SW 1271 (cell line): Measurements from ENCODE around the gene PLEKHH2.

Source experiments
- DNase-seq, 2 experiments: peaks; one replicate each; lab custom pipeline; 2025; lab: John Stamatoyannopoulos, UW

Gene PLEKHH2

GRCh38 chr2:43763091-43763490, 126.0 kb downstream of the PLEKHH2 start:
- no peak for DNase-seq

DNA sequence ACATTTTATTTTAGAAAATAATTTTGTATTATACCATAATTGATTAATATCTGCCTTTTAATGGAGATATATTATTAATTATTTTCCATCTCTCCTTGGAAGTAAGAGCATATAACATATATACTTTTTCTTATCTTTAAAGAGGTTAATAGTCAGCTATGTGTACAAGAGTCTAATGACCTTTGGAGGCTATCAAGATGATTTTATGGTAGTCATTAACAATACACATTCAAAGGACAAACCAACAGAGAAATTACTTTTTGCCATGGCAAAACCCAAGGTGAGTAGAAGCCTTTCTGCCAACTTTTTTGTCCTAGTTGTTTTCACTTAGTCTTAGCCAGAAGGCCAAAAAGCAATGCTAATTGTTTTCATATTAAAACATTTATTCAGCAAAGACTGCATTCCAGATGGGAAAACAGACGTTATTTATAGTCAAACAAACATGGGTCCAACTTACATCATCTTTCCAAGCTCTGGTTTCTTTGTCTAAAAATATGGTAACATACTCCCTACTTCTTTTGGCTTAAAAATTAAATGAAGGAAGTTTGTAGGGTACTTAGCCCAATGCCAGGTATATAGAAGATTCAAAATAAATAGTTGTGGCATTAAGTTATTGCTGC, 127.1 kb downstream of the PLEKHH2 start:
- no peak for DNase-seq

GRCh38 chr2:43766006-43766405, 128.9 kb downstream of the PLEKHH2 start:
- no peak for DNase-seq

GRCh38 chr2:43773876-43774613, 137.0 kb downstream of the PLEKHH2 start, which contains the start of gene DYNC2LI1:
DYNC2LI1 (plus strand) TSS chr2:43774039; CDS start chr2:43774139, 100 bp downstream.
- DNase-seq: peak; percentile 81 to 92

- no peak for DNase-seq
Measured at GRCh38 chr2:43774617-43775016, 137.6 kb downstream of the PLEKHH2 start.

DNA sequence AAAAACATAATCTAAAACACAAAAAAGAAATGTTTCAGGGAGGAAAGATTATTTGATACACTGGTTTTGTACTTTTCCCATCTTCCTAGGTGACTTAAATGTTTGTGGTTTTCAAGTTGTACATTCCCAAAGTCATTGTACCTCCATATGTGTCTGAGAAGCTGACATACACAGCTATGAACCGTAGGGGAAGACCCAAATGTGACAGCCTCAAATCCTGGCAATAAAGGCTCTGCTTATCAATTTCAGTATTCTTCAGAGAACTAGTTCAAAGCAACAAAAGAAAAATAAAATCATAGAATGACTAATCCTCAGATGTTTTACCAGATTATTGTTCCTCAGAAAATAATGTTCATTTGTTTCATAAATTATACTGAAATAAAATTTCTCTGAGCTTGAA, 139.3 kb downstream of the PLEKHH2 start:
- no peak for DNase-seq

- DNase-seq: no peak
Measured at GRCh38 chr2:43777306-43777926, 140.4 kb downstream of the PLEKHH2 start.

DNA sequence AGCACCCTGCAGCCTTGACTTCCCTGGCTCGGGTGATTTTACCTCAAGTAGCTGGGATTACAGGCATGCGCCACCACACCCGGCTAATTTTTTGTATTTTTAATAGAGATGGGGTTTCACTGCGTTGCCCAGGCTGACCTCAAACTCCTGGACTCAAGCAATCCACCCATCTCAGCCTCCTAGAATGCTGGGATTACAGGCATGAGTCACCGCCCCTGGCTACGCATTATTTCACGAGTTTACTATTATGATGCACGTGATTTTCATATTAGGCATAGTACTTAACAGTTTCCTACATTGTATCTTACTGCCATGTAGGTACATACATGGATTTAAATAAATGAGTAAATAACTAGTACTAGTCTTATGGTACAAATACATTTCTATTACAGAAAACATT, 141.2 kb downstream of the PLEKHH2 start:
- DNase-seq: no peak

GRCh38 chr2:43787895-43788294, 150.8 kb downstream of the PLEKHH2 start:
- no peak for DNase-seq

- DNase-seq: no peak
Measured at GRCh38 chr2:43788646-43789045, 151.6 kb downstream of the PLEKHH2 start.

DNA sequence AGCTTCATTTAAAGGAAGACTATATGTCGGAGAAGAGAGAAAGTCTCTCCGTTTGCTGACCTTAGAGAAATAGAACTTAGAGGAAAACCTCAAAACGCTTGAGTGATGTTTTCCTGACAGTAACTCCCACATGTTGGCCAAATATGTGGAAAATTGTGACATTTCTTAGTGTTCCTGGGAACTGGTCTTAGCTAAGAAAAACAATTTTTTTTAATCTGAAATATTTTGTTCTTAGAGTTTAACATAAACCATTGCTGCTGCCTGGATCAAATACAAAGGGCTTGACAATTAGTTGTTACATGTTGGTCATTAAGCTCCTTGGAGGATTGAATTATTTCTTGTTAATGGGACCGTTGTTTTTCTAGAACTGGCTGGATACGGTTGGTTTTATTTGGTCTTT, 153.1 kb downstream of the PLEKHH2 start:
- no peak for DNase-seq

- DNase-seq: no peak
Measured at GRCh38 chr2:43791035-43791765, 154.1 kb downstream of the PLEKHH2 start.

DNA sequence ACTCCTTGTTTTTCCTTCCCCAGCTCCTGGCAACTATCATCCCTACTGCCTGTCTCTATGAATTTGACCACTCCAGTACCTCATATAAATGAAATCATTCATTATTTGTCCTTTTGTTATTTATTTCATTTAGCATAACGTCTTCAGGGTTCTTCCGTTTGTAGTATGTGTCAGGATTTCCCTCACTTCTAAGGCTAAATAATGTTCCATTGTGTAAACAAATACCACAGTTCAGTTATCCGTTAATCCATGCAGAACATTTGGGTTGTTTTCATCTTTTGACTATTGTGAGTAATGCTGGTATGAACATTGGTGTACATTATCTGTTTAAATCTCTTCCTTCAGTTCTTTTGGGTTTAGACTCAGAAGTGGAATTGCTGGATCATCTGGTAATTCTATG, 155.6 kb downstream of the PLEKHH2 start:
- no peak for DNase-seq

DNA sequence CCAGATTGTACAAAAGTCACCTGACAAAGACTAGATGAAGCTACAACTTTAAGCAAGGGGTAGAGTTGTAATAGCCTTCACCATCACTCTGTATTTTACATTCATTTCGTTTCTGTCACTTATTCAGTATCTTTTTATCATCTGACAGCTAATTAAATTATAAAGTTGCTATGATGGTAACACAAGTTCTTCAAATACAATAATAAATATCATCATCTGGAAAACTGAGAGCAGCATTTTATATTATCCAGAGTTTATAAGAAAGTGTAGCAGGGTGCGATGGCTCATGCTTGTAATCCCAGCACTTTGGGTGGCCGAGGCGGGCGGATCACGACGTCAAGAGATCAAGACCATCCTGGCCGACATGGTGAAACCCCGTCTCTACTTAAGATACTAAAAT, 157.9 kb downstream of the PLEKHH2 start:
- DNase-seq: no peak

GRCh38 chr2:43796206-43796605, 159.1 kb downstream of the PLEKHH2 start:
- DNase-seq: no peak

DNA sequence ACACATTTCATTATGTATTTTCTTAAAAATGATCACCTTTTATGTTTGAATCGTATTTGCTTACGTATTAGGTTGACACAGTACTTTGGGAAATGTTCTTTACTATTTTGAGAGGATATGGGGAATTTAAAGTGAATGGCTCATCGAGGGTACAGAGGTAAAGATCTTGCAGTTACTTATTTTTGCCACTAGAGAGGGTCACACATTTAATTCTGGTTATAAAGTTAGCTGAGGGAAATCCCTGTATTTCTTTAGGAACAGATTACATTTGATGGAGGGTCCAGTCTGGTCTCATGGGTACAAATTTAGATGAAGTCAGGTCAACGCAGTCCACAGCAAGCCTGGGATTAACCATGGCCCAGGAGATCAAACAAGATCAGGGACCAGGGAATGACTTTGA, 161.2 kb downstream of the PLEKHH2 start:
- peak in 1 of 2 experiments; percentile 19 for DNase-seq

GRCh38 chr2:43800894-43801293, 163.8 kb downstream of the PLEKHH2 start:
- DNase-seq: no peak

- no peak for DNase-seq
Measured at GRCh38 chr2:43802135-43802534, 165.1 kb downstream of the PLEKHH2 start.

DNA sequence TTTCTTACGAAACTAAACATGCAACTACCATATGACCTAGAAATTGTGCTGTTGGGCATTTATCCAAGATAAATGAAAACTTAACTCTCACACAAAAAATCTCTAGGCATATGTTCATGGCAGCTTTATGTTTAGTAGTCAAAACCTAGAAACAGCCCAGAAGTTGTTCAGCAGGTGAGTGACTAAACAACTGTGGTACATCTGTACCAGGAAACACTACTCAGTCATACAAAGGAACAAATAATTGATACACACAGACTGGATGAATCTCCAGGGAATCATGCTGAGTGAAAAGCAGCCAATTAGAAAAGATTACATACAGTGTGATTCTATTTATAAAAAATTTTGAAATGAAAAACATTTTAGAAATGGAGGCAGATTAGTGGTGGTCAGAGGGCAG, 166.1 kb downstream of the PLEKHH2 start:
- no peak for DNase-seq

DNA sequence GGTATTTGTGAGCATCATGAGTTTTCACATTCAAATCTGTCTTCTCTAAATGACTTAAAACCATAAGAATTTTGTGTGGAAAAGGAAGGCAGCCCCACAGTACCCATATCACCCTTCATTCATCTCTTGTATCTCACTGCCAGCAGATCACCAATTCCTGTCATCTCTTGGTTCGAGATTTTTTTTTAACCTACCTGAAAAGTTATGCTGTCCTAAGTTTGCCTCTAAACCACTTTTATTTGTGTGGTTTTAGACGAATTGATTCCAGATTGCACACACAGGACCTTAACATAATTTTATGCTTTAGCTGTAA, 169.6 kb downstream of the PLEKHH2 start:
- DNase-seq: no peak

DNA sequence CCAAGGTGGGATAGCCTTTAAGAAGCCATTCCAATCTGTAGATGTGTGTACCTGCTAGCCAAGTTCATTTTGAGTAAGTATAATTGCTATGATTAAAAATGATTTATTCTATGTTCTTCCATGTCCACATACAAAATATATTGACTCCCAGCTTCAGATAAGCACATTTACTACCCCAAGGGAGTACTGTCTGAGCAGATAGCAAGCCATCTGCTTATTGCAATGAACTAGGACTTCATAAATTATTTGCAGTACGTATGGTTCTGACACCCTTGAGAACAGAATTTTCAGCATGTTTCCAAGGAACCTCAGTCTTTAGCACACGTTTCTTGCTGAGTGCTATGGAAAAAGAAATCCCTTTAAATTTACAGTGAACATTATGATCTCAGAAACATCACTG, 173.4 kb downstream of the PLEKHH2 start:
- DNase-seq: no peak

- DNase-seq: no peak
Measured at GRCh38 chr2:43810888-43811287, 173.8 kb downstream of the PLEKHH2 start.

DNA sequence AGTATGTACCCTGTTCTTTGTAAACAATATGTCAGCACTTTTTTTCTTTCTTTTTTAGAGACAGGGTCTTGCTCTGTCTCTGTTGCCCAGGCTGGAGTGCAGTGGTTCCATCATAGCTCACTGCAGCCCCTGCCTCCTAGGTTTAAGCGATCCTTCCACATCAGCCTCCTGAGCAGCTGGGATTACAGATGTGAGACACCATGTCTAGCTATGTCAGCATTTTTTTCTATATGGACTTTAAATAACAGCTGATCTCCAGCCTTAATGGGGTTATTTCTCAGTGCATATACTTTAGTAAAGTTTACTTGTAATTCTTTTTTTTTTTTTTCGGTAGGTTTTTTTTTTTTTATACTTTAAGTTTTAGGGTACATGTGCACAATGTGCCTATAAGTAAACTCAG, 174.9 kb downstream of the PLEKHH2 start:
- DNase-seq: no peak
